Ureter (tissue), 1 donor: ENCODE results near the gene MET. TPM values are rescaled to one million over a fixed set of nuclear protein-coding genes. Genes with fewer than 3 reads are reported as not detected.

Source experiments
- DNase-seq: peaks from one replicate; pipeline ENCODE4 v3.0.0-alpha.2; 2020; ENCODE audit warnings: low spot score
- total RNA-seq: library from RNA; stranded (reverse); gene quantifications from one replicate; pipeline ENCODE4 v1.2.4, GENCODE V29; 2023
- donor health status: DM: yes; HTN: yes; CAD: no.

The MET gene
- total RNA-seq, 1 donor from 2014 or later: 54.1 TPM

- no peak for DNase-seq
Measured at GRCh38 chr7:116783666-116784318, 111.8 kb downstream of the MET start.

GRCh38 chr7:116784647-116785046, 112.7 kb downstream of the MET start:
- DNase-seq: no peak

GRCh38 chr7:116785843-116786242, 113.8 kb downstream of the MET start:
- DNase-seq: no peak

- DNase-seq: no peak
Measured at GRCh38 chr7:116786791-116787443, 114.9 kb downstream of the MET start.

- DNase-seq: no peak
Measured at GRCh38 chr7:116787881-116788280, 115.9 kb downstream of the MET start.

GRCh38 chr7:116788572-116789197, 116.7 kb downstream of the MET start:
- no peak for DNase-seq

- DNase-seq: no peak
Measured at GRCh38 chr7:116790025-116790424, 118.0 kb downstream of the MET start.

GRCh38 chr7:116792813-116793212, 120.8 kb downstream of the MET start:
- no peak for DNase-seq

GRCh38 chr7:116793795-116794340, 121.9 kb downstream of the MET start:
- DNase-seq: no peak

GRCh38 chr7:116796471-116796870, 124.5 kb downstream of the MET start:
- DNase-seq: no peak

GRCh38 chr7:116797612-116798011, 125.6 kb downstream of the MET start:
- no peak for DNase-seq

GRCh38 chr7:116798232-116798631, 126.2 kb downstream of the MET start:
- DNase-seq: no peak

GRCh38 chr7:116799916-116800315, 127.9 kb downstream of the MET start:
- DNase-seq: no peak

GRCh38 chr7:116800594-116800993, 128.6 kb downstream of the MET start:
- no peak for DNase-seq

GRCh38 chr7:116801092-116801710, 129.2 kb downstream of the MET start:
- DNase-seq: no peak

- no peak for DNase-seq
Measured at GRCh38 chr7:116802144-116802745, 130.2 kb downstream of the MET start.

GRCh38 chr7:116802746-116803152, 130.8 kb downstream of the MET start:
- DNase-seq: no peak

- DNase-seq: no peak
Measured at GRCh38 chr7:116804471-116804870, 132.5 kb downstream of the MET start.

GRCh38 chr7:116805100-116805544, 133.1 kb downstream of the MET start:
- no peak for DNase-seq

GRCh38 chr7:116806046-116806944, 134.3 kb downstream of the MET start:
- no peak for DNase-seq

GRCh38 chr7:116807011-116807560, 135.1 kb downstream of the MET start:
- no peak for DNase-seq
